C4-2B (cell line): ENCODE data around the gene CYTH2.

ENCODE experiments used
- CTCF ChIP-seq: fragments of 450-650 bp; conservative IDR thresholded peaks from 2 replicates; pipeline ENCODE4 v1.5.1; 2017; ENCODE audit warnings: mild to moderate bottlenecking
- ZFX ChIP-seq: fragments of 450-650 bp; IDR thresholded peaks from 2 replicates; pipeline ENCODE4 v1.6.1; 2017

DNA sequence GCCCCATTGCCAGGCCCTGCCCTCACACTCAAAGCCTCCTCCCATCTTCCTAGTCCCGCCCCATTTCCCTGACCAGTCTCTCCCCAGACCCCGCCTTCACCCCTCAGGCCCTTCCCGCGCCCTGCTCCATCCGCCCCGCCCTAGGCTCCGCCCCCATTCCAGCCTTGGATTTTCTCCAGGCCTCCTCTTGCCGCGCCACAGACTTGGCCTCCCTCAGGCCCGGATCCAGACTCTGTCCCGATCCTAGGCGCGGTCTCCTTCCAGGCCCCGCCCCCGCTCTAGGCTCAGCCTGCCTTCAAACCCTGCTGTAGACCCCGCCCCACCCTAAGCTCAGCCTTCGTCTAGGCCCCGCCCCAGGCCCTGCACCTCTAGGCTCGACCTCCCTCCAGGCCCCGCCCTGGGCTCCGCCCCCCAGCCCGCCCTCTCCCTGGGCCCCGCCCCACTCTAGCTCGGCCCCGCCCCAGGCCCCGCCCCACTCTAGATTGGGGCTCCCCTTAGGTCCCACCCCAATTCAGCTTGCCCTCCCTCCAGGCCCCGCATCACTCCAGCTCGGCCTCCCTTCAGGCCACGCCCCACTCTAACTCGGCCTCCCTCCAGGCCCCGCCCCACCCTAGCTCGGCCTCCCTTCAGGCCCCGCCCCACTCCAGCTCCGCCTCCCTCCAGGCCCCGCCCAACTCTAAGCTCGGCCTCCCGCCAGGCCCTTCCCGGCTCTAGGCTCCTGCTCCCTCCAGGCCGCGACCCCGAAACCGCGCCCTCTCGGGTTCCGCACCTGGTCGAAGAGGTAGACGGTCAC lies 24.0 kb downstream of the CYTH2 start:
- no peak for TF ChIP-seq CTCF
- TF ChIP-seq ZFX = no peak
